ENCODE measurements around the gene FAIM2. TPM values are rescaled to one million over a fixed set of nuclear protein-coding genes. Genes with fewer than 3 reads are reported as not detected.
"Not testable (repeated sequence)": the region's sequence is repeated elsewhere in the genome, so short reads cannot be mapped to it uniquely, and the experiment has no call there.

Gene FAIM2
- total RNA-seq, 1 donor from 2014 or later = 1.2 TPM

- no peaks in the 10 kb centered on the region for H3K4me1 ChIP-seq
- peaks cover 7% of the 10 kb centered on the region for H3K27me3 ChIP-seq
- intact Hi-C loops (cut with DNase I) = no loop called here
- H3K36me3 ChIP-seq = no peaks in the 10 kb centered on the region
- H3K9me3 ChIP-seq = no peaks in the 10 kb centered on the region
- ATAC-seq = no peak
- no peak for DNase-seq
- no peak for TF ChIP-seq CTCF (IDR thresholded peaks at IDR 0.05)
- no peak overlapping the region for H3K27ac ChIP-seq
- no peak overlapping the region for H3K4me3 ChIP-seq
Observed at GRCh38 chr12:49882851-49883464, 20.7 kb downstream of the FAIM2 start.

GRCh38 chr12:49882248-49882850, 21.4 kb downstream of the FAIM2 start:
- TF ChIP-seq CTCF (IDR thresholded peaks at IDR 0.05) = no peak
- H3K27ac ChIP-seq = no peak overlapping the region
- H3K27me3 ChIP-seq = peaks cover 7% of the 10 kb centered on the region
- H3K36me3 ChIP-seq = no peaks in the 10 kb centered on the region
- H3K9me3 ChIP-seq = no peaks in the 10 kb centered on the region
- DNase-seq (no peak), ATAC-seq (no peak)
- no peak overlapping the region for H3K4me3 ChIP-seq
- no peaks in the 10 kb centered on the region for H3K4me1 ChIP-seq
- intact Hi-C loops (cut with DNase I) = no loop called here

GRCh38 chr12:49881415-49882247, 22.1 kb downstream of the FAIM2 start:
- H3K9me3 ChIP-seq = no peaks in the 10 kb centered on the region
- H3K4me3 ChIP-seq = no peak overlapping the region
- peaks cover 7% of the 10 kb centered on the region for H3K27me3 ChIP-seq
- H3K4me1 ChIP-seq = no peaks in the 10 kb centered on the region
- ATAC-seq = no peak
- intact Hi-C loops (cut with DNase I) = no loop called here
- no peak for DNase-seq
- H3K27ac ChIP-seq = no peak overlapping the region
- TF ChIP-seq CTCF (IDR thresholded peaks at IDR 0.05) = no peak
- H3K36me3 ChIP-seq = no peaks in the 10 kb centered on the region

- no peak for TF ChIP-seq CTCF (IDR thresholded peaks at IDR 0.05)
- intact Hi-C loops (cut with DNase I) = no loop called here
- H3K4me1 ChIP-seq = no peaks in the 10 kb centered on the region
- ATAC-seq (no peak), DNase-seq (no peak)
- H3K27ac ChIP-seq = no peak overlapping the region
- H3K36me3 ChIP-seq = no peaks in the 10 kb centered on the region
- H3K4me3 ChIP-seq = no peak overlapping the region
- no peaks in the 10 kb centered on the region for H3K9me3 ChIP-seq
- peaks cover 7% of the 10 kb centered on the region for H3K27me3 ChIP-seq
Observed at GRCh38 chr12:49880756-49881414, 22.8 kb downstream of the FAIM2 start.

- intact Hi-C loops (cut with DNase I); H3K36me3 ChIP-seq; H3K9me3 ChIP-seq; H3K4me1 ChIP-seq; H3K27ac ChIP-seq; DNase-seq; H3K27me3 ChIP-seq; H3K4me3 ChIP-seq; ATAC-seq: not testable (repeated sequence)
Observed at GRCh38 chr12:49879065-49879464, 24.6 kb downstream of the FAIM2 start.
